Measurements from ENCODE around the gene KRTAP4-6. TPM values are rescaled to one million over a fixed set of nuclear protein-coding genes. Genes with fewer than 3 reads are reported as not detected.
"Not testable (repeated sequence)": the region's sequence is repeated elsewhere in the genome, so short reads cannot be mapped to it uniquely, and the experiment has no call there.

Gene KRTAP4-6
- total RNA-seq, 1 donor from 2014 or later, result not detected

DNA sequence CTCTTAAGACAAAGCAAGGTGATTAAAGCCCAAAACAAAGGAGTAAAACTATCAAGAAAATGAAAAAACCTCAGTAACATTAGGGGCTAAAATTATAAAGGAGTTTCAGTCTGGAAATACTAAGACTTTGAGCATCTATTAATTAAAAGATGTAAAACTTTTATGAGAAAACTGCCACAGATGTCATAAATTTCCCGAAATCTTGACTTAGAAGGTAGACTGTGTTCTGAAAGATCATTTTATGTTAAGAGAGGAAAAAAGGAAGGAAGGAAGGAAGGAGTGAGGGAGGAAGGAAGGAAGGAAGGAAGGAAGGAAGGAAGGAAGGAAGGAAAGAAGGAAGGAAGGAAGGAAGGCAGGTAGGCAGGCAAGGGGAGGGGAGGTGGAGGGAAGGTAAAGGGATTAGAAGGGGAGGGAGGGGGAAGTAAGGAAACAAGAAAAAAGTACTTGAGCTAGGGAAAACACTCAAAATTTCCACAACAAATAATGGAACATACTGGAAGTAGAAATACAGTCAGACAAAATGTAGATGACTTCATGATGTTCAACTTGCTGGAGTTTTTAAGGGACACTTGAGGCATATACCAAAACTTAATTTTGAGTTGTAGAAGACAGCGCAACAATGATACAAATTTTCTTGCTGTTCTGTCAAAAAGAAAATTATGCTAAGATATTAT lies 7.3 kb upstream of the KRTAP4-6 start:
- DNase-seq (ENCODE audit: low read depth), result no peak

DNA sequence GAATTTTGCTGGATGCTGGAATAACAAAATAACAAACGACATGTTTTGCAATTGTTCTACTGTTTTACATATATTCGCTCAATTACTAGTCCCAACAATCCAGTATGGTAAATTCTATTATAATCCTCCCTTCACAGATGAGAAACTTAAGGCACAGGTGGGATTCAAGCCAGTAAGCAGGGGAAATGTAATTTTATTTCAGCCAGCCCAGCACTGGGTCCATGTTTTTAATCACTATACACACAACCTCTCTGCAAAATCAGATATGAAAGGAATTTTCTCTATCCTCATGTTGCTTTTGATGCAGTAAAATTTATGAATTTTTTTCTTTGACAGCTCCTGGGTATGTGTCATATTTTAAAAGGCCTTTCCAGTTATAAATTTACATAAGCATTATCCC lies 4.9 kb upstream of the KRTAP4-6 start:
- DNase-seq (ENCODE audit: low read depth), result no peak

DNA sequence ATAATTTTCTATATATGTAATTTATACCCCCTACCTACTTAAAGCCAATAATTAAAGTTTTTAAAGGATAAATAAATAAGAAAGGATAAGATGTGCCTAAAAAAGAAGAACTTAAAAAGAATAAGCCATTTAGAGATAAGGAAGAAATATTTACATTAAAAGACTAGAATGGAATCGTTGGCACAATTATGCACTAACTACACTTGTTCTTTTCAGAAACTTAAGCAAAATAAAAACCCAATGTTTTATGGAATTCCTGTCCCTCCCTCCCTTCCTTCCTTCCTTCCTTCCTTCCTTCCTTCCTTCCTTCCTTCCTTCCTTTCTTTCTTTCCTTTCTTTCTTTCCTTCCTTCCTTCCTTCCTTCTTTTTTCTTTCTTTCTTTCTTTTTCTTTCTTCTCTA lies 4.5 kb upstream of the KRTAP4-6 start:
- no peak for DNase-seq (ENCODE audit: low read depth)

DNA sequence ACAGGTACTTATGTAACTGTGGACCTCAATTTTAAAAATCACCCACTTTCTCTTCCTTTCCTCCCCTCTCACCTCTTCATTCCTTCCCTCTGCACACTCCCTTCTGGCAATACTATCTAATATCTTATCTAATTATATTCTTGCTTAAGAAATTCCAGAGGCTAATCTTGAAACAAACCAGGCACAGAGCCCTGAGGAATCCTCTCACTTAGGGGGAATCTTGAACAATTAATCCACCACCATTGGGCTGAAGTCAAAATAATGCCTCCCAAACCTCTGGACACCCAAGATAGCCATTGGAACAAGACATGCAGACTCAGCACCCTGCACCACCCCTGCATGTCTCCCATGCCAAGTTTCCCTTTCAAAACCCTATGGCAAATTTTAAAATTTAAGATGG lies 1.0 kb upstream of the KRTAP4-6 start:
- DNase-seq (ENCODE audit: low read depth), result no peak

DNA sequence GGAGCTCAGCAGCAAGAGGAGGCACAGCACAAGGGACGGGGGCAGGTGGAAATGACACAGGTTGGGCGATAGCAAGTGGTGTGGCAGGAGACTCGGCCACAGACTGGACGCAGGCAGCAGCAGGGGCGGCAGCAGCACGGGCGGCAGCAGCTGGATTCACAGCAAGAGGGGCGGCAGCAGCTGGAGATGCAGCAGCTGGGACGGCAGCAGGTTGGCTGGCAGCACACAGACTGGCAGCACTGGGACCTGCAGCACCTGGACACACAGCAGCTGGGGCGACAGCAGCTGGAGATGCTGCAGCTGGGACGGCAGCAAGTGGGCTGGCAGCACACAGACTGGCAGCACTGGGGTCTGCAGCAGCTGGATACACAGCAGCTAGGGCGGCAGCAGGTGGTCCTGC lies 479 bp downstream of the KRTAP4-6 start:
- not testable (repeated sequence) for DNase-seq (ENCODE audit: low read depth)

DNA sequence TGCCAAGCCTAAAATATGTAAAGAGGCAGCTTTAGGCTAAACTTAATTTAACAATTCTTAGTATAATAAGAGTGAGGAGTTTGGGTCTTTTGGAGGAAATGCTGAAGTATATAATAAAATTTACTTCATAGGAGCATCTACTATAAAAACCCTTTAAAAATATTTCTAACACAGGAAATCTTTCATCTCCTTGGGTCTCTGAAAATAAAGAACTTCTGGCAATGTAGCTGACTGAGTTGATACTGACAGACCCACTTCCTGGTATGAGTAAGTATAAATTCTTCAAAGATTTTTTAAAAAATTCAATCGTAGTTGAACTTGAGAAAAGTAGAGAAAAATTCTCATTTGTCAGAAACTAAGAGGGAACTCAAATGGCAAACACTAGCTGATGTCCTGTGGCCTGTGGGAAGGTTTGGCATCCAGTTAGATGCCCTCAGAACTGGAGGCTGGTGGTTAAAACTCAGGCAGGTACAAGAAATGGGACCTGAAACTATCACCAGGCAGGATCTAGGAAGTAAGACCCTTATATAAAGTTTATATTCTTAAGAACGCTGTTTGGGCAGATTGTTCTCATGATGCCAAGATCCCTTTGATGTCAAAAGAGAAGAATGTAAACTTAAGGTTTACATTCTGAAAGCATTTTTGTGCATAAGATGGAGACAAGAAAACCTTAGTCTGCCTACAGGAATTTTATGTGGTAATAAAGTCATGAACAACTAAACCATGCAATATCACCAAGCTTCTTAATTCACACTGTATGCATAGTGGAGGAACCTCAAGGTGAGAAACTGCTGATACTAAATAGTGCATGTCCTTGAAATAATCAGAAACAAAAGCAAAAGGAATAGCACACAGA lies 6.2 kb downstream of the KRTAP4-6 start:
- no peak for DNase-seq (ENCODE audit: low read depth)

DNA sequence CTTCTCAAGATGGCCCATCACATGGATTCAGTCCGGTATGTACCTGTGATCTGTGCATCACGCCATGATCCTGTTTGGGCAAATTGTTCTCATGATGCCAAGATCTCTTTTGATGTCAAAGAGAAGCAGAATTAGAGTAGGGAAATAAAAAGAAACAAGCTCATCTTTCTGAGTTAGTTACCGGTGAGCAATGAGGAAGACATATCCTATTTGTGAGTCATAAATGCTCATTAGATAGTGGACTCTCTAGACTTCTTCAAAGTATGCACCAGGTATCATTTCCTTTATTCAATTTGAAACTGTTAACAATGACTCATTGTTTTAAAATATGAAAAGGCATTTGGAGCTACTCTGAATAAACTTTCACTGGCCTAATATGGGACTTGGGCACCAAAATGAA lies 8.4 kb downstream of the KRTAP4-6 start:
- DNase-seq (ENCODE audit: low read depth), result no peak

DNA sequence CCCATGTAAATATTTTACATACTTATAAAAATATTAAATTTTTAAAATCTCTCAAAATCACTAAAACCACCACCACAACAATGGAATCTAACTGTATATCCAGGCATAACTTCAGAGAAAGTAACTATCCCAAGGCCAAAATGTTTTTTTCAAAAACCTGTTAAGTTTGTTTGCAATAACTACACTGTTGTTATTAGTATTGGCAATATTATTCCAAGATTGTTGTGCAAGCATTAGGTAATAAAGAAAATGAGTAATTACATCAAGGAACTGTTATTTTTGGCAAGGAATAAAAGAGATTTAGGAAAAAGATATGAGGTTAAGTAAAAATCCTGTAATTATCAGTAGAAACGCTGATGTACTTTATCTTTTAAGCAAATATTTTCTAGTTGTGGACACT lies 13.0 kb downstream of the KRTAP4-6 start:
- no peak for DNase-seq (ENCODE audit: low read depth)

DNA sequence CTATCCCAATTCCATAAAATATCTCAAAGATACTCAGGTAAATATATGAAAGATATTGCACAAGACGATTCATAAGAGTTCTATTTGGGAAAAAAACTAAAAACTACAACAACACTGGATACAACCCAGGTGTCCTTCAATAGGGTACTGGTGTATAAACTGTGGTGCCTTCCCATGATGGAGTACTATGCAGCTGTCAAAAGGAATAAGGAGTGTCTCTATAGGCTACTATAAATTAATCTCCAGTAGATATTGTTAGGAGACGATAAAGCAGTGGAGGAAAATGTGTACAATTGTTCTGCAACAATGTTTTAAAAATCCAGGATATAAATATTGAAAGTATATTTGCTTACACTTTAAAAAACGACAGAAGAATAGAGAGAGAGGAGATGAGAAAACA lies 13.9 kb downstream of the KRTAP4-6 start:
- no peak for DNase-seq (ENCODE audit: low read depth)

DNA sequence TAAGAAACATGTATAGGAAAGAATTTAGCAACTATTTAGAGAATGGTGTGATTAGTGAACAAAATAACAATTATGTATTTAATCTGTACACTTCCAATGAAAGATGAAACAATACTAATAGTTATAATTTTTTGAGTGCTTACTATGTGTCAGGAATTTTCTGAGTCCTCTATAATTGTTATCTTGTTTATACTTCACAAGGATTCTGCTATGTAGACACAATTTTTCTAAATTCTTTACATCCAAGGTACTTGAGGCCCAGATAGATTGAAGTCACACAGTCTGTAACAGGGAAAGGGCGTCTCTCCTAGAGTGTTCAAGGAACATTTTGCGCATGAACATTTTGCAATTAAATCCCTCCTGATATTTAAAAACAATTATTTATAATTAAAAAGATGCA lies 15.3 kb downstream of the KRTAP4-6 start:
- DNase-seq (ENCODE audit: low read depth), result no peak

DNA sequence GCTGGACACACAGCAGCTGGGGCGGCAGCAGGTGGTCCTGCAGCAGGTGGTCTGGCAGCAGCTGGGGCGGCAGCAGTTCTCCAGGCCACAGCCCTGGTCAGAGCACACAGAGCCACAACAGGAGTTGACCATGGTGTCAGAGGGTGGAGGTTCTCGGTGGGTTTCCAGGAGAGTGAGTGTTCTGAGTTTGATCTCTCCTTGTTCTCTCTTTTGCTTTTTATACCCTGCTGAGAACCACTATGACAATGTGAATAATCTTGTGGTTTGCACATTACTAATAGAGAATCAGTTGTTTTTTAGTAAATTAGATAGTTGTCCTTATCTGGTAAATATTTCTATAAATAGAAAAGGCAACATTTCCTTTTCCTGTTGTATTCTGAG lies 16.4 kb downstream of the KRTAP4-6 start, which contains the start of gene KRTAP4-12:
KRTAP4-12 (minus strand) TSS at position 192 of the 381 bp plus-strand sequence; CDS start at position 132, 60 bp downstream.
- DNase-seq (ENCODE audit: low read depth), result not testable (repeated sequence)

DNA sequence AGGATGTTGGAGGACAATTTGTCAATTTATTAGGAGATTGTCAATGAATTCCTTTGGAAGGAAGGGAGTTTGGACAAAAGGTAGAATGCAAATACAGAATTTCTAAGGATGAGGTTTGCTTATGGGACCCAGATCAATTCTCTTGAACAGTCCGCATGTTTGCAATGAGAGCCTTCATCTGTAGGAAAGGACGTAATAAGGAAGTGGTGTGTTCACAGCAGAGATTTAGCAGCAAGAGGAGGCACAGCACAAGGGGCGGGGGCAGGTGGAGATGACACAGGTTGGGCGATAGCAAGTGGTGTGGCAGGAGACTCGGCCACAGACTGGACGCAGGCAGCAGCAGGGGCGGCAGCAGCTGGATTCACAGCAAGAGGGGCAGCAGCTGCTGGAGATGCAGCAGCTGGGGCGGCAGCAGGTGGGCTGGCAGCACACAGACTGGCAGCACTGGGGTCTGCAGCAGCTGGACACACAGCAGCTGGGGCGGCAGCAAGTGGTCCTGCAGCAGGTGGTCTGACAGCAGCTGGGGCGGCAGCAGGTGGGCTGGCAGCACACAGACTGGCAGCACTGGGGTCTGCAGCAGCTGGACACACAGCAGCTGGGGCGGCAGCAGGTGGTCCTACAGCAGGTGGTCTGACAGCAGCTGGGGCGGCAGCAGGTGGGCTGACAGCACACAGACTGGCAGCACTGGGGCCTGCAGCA lies 16.9 kb downstream of the KRTAP4-6 start:
- not testable (repeated sequence) for DNase-seq (ENCODE audit: low read depth)

DNA sequence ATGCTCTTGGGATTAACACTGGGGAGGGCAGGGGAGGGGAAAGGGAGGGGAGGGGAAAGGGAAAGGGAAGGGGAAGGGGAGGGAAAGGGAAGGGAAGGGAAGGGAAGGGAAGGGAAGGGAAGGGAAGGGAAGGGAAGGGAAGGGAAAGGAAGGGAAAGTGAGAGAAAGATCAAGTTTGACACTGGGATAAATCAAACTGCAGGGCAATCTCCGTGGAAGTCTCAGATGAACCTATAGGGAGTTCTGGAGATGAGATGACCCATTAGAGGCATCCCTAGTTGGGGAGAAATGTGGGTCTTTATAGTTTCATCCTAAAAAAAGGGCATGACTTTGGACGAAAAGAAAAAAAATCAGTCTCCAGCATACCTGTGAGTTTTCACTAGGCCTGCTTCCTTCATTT lies 18.6 kb downstream of the KRTAP4-6 start:
- DNase-seq (ENCODE audit: low read depth), result no peak

DNA sequence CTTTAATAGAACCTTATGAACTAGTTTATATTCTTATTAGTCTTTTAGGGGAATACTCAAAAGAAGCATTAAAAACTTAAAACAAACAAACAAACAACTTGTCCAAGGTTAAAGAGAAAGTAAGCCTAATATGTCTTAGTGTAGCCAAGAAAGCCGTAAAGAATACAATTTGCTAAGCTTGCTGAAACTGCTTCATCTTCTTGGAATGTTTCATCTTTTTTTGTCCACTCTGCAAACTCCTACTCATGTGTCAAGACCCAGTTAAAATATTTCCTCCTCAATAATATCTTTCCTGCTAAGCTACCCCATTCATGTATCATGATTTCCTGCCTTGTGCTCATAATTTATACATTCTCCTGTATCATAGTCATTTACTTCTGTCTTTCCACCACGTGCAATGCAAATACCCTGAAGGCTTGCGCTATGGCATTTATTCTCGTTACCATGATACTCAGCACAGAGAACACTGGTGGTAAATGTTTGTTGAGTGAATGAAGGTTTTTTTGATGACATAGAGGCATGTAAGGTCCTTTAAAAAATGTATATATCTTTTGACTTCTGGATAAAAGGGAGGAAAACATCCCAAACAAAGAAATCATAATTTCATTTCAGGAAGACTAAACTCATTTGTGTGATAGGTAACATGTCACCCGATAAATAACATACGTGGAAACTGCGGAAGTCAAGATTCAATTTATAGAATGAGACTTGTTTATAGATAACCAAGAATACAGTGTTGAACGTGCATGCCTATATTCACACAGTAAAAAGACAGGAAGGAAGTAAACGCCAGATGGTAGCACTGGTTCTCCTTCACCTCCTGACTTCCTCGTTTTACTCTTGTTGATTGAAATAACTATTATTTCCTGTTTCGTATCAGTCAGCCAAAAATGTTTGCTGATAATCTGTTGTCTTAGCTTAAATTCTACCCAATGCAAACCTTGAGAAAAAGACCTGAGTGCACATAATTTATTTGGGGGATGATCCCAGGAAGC lies 20.4 kb downstream of the KRTAP4-6 start:
- DNase-seq (ENCODE audit: low read depth), result not testable (repeated sequence)

DNA sequence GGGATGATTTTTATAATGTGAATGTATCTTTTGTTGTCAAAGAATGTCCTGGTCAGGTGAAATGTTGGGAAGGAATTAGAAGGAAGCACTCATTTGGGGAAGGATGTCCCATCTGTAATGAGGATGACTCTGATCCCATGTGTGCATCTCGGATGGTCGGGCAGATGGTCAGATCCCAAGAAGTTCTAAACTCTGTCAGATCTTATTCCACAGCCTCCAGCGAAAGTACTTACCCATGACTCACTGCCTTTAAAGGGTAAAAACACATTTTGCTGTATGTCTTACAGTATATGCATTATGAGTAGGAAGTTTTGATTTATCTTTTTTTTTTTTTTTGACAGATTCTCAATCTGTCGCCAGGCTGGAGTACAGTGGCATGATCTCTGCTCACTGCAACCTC lies 21.6 kb downstream of the KRTAP4-6 start:
- DNase-seq (ENCODE audit: low read depth), result no peak

DNA sequence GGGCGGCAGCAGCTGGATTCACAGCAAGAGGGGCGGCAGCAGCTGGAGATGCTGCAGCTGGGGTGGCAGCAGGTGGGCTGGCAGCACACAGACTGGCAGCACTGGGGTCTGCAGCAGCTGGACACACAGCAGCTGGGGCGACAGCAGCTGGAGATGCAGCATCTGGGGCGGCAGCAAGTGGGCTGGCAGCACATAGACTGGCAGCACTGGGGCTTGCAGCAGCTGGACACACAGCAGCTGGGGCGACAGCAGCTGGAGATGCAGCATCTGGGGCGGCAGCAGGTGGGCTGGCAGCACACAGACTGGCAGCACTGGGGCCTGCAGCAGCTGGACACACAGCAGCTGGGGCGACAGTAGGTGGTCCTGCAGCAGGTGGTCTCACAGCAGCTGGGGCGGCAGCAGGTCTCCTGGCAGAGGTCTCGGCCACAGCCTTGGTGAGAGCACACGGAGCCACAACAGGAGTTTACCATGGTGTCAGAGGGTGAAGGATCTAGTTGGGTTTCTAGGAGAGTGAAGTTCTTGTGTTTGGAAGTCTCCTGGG lies 22.4 kb downstream of the KRTAP4-6 start, which contains the start of gene KRTAP4-11:
KRTAP4-11 (minus strand) TSS at position 528 of the 541 bp plus-strand sequence; CDS start at position 470, 58 bp downstream.
- not testable (repeated sequence) for DNase-seq (ENCODE audit: low read depth)

DNA sequence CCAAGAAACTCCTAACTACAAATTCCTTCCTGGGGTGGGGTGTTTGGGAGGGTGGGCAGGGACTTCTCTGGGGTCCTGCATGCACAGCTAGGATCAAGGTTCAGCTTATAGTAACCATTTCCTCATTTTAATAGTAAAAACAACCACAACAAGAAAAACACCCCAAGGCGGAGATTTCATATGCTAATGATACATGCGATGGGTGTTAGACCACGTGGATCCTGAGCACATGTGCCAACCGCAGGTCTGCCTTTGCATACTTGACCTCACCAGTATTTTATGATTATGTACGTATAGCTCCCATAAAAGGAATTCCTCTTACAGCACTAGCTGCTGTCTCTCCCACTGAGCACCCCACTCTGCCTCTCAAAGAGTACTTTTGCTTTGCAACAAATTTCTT lies 24.0 kb downstream of the KRTAP4-6 start:
- no peak for DNase-seq (ENCODE audit: low read depth)

DNA sequence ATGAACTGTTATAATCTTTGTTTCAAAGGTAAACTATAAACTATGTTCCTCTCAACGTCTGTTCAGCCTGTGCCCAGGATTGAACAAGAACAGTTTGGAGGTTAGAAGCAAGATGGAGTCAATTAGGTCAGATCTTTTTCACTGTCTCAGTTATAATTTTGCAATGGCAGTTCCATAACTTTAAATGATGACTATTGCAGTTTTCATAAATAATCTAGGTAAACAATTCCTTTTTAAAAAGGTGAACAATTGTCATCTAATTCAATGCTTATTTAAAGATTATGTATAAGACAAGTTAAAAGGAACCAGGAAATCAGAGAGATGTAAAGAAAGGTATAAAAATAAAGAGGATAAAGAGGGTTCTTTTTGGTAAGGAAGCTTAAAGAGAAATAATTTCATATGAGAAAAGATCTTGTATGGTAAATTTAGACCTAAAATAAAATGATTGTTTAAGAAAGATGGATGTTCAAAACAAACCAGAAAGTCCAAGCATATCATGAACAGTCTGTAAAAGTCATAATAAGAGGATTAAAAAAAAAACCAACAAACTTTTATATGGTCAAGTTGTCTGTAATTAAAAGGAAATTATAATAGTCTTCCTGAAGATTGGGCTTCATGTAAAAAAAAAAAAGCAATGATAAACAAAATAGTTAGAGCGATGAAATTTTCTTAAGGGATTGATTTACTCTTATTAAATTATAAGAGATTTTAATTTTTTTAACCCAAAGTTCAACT lies 29.0 kb downstream of the KRTAP4-6 start:
- no peak for DNase-seq (ENCODE audit: low read depth)

DNA sequence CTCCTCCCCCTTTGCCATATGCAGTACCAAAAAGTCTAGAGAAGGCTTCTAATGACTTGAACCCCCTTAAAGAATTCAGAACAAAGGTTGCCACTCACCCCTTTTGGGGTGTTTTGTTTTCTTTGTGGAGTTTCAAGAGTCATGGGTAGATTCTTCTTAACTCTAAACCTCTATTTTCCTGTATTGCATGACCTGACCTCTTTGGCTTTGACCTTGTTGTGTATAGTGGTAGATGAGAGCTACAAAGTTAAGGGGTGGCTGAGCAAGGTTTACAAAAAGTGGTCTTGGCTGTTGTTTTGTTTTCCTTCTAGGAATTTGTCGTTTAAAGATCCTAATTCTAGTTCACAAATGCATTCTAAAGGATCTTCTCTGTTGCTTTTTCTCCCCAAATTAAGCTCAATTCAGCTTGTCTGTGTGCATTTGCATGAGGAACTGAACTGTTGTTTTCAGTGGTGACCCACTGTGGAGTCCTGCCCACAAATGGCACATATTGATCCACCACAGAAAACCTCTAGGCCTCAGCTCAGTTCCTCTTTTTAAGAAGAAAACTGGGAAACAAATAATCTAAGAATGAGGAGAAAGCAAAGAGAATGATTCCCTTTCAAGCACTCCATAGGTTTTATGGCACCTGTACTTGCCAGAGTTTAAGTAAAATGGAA lies 31.5 kb downstream of the KRTAP4-6 start:
- DNase-seq (ENCODE audit: low read depth), result not testable (repeated sequence)
